Endodermal cell (in vitro differentiated cells): ENCODE results near the gene CAT. TPM values are rescaled to one million over a fixed set of nuclear protein-coding genes. Genes with fewer than 3 reads are reported as not detected.
A peak's percentile ranks its signal among the peaks of the same experiment; 100 is the strongest.

Experiments
- DNase-seq: peaks from one replicate; pipeline ENCODE4 v3.0.0-alpha.2; 2017
- H3K27ac ChIP-seq: 2 replicates; pipeline ENCODE4 v1.5.1; 2013; ENCODE audit warnings: mild to moderate bottlenecking, low read depth, low read length, moderate library complexity
- H3K27me3 ChIP-seq: 2 replicates; pipeline ENCODE4 v1.6.1; 2013; ENCODE audit warnings: mild to moderate bottlenecking, low read length, moderate library complexity; ENCODE audit not compliant: insufficient read depth, control insufficient read depth, poor library complexity, severe bottlenecking
- H3K36me3 ChIP-seq: 2 replicates; pipeline ENCODE4 v1.7.0; 2013; ENCODE audit warnings: mild to moderate bottlenecking, low read length, moderate library complexity; ENCODE audit not compliant: control insufficient read depth, insufficient read depth
- H3K4me1 ChIP-seq: one replicate; pipeline ENCODE4 v1.7.0; 2013; ENCODE audit warnings: low read length; ENCODE audit not compliant: control insufficient read depth, insufficient read depth
- H3K4me3 ChIP-seq: 2 replicates; pipeline ENCODE4 v1.5.1; 2013; ENCODE audit warnings: mild to moderate bottlenecking, low read length, moderate library complexity
- H3K9ac ChIP-seq: 2 replicates; pipeline ENCODE4 v1.6.1; 2013; ENCODE audit warnings: mild to moderate bottlenecking, low read length, moderate library complexity; ENCODE audit not compliant: poor library complexity, severe bottlenecking; ENCODE audit errors: extremely low read depth
- H3K9me3 ChIP-seq: 2 replicates; pipeline ENCODE4 v1.6.1; 2013; ENCODE audit warnings: mild to moderate bottlenecking, low read length, moderate library complexity; ENCODE audit not compliant: control insufficient read depth
- H3K27ac Mint-ChIP-seq: 2 replicates; pipeline ENCODE4 v1.8.0; 2020; ENCODE audit warnings: mixed read lengths
- H3K27me3 Mint-ChIP-seq: 2 replicates; pipeline ENCODE4 v1.8.0; 2021; ENCODE audit warnings: mild to moderate bottlenecking, mixed read lengths; ENCODE audit not compliant: insufficient read depth
- H3K36me3 Mint-ChIP-seq: 2 replicates; pipeline ENCODE4 v1.8.0; 2020; ENCODE audit warnings: low read depth, mixed read lengths
- H3K4me1 Mint-ChIP-seq: 2 replicates; pipeline ENCODE4 v1.8.0; 2020; ENCODE audit warnings: mixed read lengths
- H3K4me3 Mint-ChIP-seq: 2 replicates; pipeline ENCODE4 v1.8.0; 2020; ENCODE audit warnings: mild to moderate bottlenecking, moderate library complexity, mixed read lengths
- H3K9me3 Mint-ChIP-seq: 2 replicates; pipeline ENCODE4 v1.8.0; 2020; ENCODE audit warnings: mild to moderate bottlenecking, mixed read lengths
- CTCF ChIP-seq: fragments of 200-600 bp; sonication (generic); conservative IDR thresholded peaks from 2 replicates; pipeline ENCODE4 v1.5.0; 2021; ENCODE audit warnings: antibody characterized with exemption, mild to moderate bottlenecking
- WGBS, 2 experiments: methylation state at CpG; one replicate each; pipeline versions ENCODE4 v1.1.5 to v1.1.7; 2013; ENCODE audit warnings: missing lambda C conversion rate in 2 of 2, mixed read lengths in 1 of 2; ENCODE audit not compliant: insufficient coverage in 1 of 2, insufficient read length in 1 of 2; 5-methylcytosine and 5-hydroxymethylcytosine counted together
- total RNA-seq, 2 donors: library from RNA; stranded (reverse); fragmentation: NEBNext Ultra II Directional in 1 of 2; extraction: Animal tissue kit (Norgen Biotek cat#: 25700) in 1 of 2; gene quantifications; 2 replicates in 1 of 2; 3 replicates in 1 of 2; pipeline ENCODE4 v1.2.1, GENCODE V29; 2021

The CAT gene
- total RNA-seq, 2 donors from 2014 or later: 18.9 to 23.4 TPM

- Mint-ChIP-seq H3K4me3 (no peak overlapping the region), H3K9me3 (no peaks in the 10 kb centered on the region), H3K4me1 (peaks cover 1% of the 10 kb centered on the region), H3K36me3 (no peaks in the 10 kb centered on the region), H3K27me3 (peaks cover 2% of the 10 kb centered on the region), H3K27ac (no peak overlapping the region)
- WGBS, 2 experiments: 95 to 97% methylated on average over 3 of the region's 3 CpGs
- no peaks in the 10 kb centered on the region for H3K27me3 ChIP-seq
- no peak for TF ChIP-seq CTCF
- H3K4me3 ChIP-seq: no peak overlapping the region
- H3K27ac ChIP-seq: no peak overlapping the region
- H3K9me3 ChIP-seq: no peaks in the 10 kb centered on the region
- H3K36me3 ChIP-seq: no peaks in the 10 kb centered on the region
- H3K9ac ChIP-seq: no peak overlapping the region
- no peaks in the 10 kb centered on the region for H3K4me1 ChIP-seq
- no peak for DNase-seq
Measured at GRCh38 chr11:34433899-34434298, 4.8 kb upstream of the CAT start.

- Mint-ChIP-seq H3K4me1 (peaks cover 8% of the 10 kb centered on the region), H3K4me3 (no peak overlapping the region), H3K9me3 (peaks cover 12% of the 10 kb centered on the region), H3K27me3 (no peaks in the 10 kb centered on the region), H3K36me3 (peaks cover 10% of the 10 kb centered on the region), H3K27ac (no peak overlapping the region)
- DNase-seq: no peak
- no peaks in the 10 kb centered on the region for H3K36me3 ChIP-seq
- WGBS, 2 experiments: 71% methylated on average over 1 of the region's 2 CpGs; no CpG with 5 or more reads in 1 of the 2 experiments
- no peaks in the 10 kb centered on the region for H3K27me3 ChIP-seq
- H3K9ac ChIP-seq: no peak overlapping the region
- no peak overlapping the region for H3K4me3 ChIP-seq
- TF ChIP-seq CTCF: no peak
- no peaks in the 10 kb centered on the region for H3K4me1 ChIP-seq
- H3K27ac ChIP-seq: no peak overlapping the region
- H3K9me3 ChIP-seq: peaks cover 6% of the 10 kb centered on the region
Measured at GRCh38 chr11:34437224-34438125, 1.3 kb upstream of the CAT start.

GRCh38 chr11:34439610-34440198 is 970 bp downstream of the CAT start:
- Histone ChIP-seq H3K27ac (no peak overlapping the region), H3K4me3 (peak overlapping the region; percentile 76), H3K9me3 (peaks cover 6% of the 10 kb centered on the region), H3K4me1 (no peaks in the 10 kb centered on the region), H3K9ac (no peak overlapping the region), H3K36me3 (no peaks in the 10 kb centered on the region), H3K27me3 (no peaks in the 10 kb centered on the region)
- DNase-seq: no peak
- H3K27ac Mint-ChIP-seq: peak overlapping the region; percentile 90
- H3K4me1 Mint-ChIP-seq: peaks cover 8% of the 10 kb centered on the region
- no peak for TF ChIP-seq CTCF
- peak overlapping the region; percentile 89 for H3K4me3 Mint-ChIP-seq
- peaks cover 12% of the 10 kb centered on the region for H3K9me3 Mint-ChIP-seq
- 91 to 99% methylated on average over 7 to 8 of the region's 8 CpGs for WGBS, 2 experiments
- no peaks in the 10 kb centered on the region for H3K27me3 Mint-ChIP-seq
- H3K36me3 Mint-ChIP-seq: peaks cover 10% of the 10 kb centered on the region
